ENCODE data around the gene SRCIN1. TPM values are rescaled to one million over a fixed set of nuclear protein-coding genes. Genes with fewer than 3 reads are reported as not detected.
"Not testable (repeated sequence)": the region's sequence is repeated elsewhere in the genome, so short reads cannot be mapped to it uniquely, and the experiment has no call there.

SRCIN1 gene
- total and polyA plus RNA-seq, 4 donors, result 0.38 to 0.99 (median 0.63) TPM

GRCh38 chr17:38503286-38503913 is 102.4 kb downstream of the SRCIN1 start:
- DNase-seq; ATAC-seq (ENCODE audit: low FRiP score); H3K27ac ChIP-seq (ENCODE audit: low read depth in 1 of 2, low read length in 2 of 2); H3K4me1 ChIP-seq (ENCODE audit: control insufficient read depth in 1 of 2, insufficient read depth in 2 of 2, low read length in 2 of 2); H3K27me3 ChIP-seq (ENCODE audit: control insufficient read depth in 1 of 2, insufficient read depth in 2 of 2, low read length in 1 of 2); H3K36me3 ChIP-seq (ENCODE audit: control insufficient read depth in 1 of 2, insufficient read depth in 2 of 2, low read length in 1 of 2); H3K9me3 ChIP-seq (ENCODE audit: control insufficient read depth, low read length); intact Hi-C loops (cut with DNase I); H3K4me3 ChIP-seq (ENCODE audit: low read length in 2 of 2): not testable (repeated sequence)
- 87 to 88% methylated on average over 12 to 15 of the region's 15 CpGs for WGBS, 2 donors

DNA sequence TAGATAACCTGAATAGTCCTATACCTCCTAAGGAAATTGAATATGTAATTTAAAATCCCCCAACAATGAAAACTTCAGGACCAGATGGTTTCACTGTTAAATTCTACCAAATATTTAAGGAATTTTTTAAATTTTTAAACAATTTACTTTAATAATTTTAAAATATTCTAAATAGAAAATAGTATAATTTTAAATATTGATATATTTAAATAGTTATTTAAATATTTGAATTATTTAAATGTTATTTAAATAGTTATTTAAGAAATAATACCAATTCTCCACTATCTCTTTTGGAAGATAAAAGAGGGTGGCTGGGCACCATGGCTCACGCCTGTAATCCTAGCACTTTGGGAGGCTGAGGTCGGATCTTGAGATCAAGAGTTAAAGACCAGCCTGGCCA is 104.0 kb downstream of the SRCIN1 start:
- ATAC-seq (ENCODE audit: low FRiP score); H3K4me1 ChIP-seq (ENCODE audit: control insufficient read depth in 1 of 2, insufficient read depth in 2 of 2, low read length in 2 of 2); H3K9me3 ChIP-seq (ENCODE audit: control insufficient read depth, low read length); H3K4me3 ChIP-seq (ENCODE audit: low read length in 2 of 2); H3K36me3 ChIP-seq (ENCODE audit: control insufficient read depth in 1 of 2, insufficient read depth in 2 of 2, low read length in 1 of 2); H3K27me3 ChIP-seq (ENCODE audit: control insufficient read depth in 1 of 2, insufficient read depth in 2 of 2, low read length in 1 of 2); H3K27ac ChIP-seq (ENCODE audit: low read depth in 1 of 2, low read length in 2 of 2); intact Hi-C loops (cut with DNase I); DNase-seq: not testable (repeated sequence)
- WGBS, 2 donors, result 95 to 96% methylated on average over 2 of the region's 2 CpGs

GRCh38 chr17:38499230-38499629 is 106.5 kb downstream of the SRCIN1 start:
- H3K4me1 ChIP-seq (ENCODE audit: control insufficient read depth in 1 of 2, insufficient read depth in 2 of 2, low read length in 2 of 2); DNase-seq; H3K27ac ChIP-seq (ENCODE audit: low read depth in 1 of 2, low read length in 2 of 2); H3K27me3 ChIP-seq (ENCODE audit: control insufficient read depth in 1 of 2, insufficient read depth in 2 of 2, low read length in 1 of 2); H3K9me3 ChIP-seq (ENCODE audit: control insufficient read depth, low read length); intact Hi-C loops (cut with DNase I); ATAC-seq (ENCODE audit: low FRiP score); H3K36me3 ChIP-seq (ENCODE audit: control insufficient read depth in 1 of 2, insufficient read depth in 2 of 2, low read length in 1 of 2); H3K4me3 ChIP-seq (ENCODE audit: low read length in 2 of 2): not testable (repeated sequence)
- WGBS, 2 donors, result 84 to 85% methylated on average over 10 of the region's 10 CpGs

DNA sequence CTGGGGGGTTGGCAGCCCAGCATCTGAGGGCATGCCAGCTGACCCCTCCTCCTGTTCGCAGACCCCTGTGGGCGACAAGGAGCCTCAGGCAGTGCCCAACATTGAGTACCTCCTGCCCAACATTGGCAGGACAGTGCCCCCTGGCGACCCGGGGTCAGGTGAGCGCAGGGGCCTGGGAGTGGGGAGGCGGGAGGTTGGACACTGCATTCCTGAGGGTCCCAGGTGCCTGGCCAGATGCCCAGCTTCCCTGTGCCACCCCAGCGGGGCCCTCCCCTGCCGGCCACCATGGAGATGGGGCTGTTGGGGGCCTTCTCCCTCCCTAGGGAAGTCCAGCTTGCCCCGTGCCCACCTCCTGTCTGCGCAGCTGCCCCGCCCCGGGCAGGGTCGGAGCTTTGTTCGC is 107.4 kb downstream of the SRCIN1 start:
- no peak overlapping the region for H3K4me3 ChIP-seq (ENCODE audit: low read length in 2 of 2)
- H3K27ac ChIP-seq (ENCODE audit: low read depth in 1 of 2, low read length in 2 of 2), result no peak overlapping the region
- H3K36me3 ChIP-seq (ENCODE audit: control insufficient read depth in 1 of 2, insufficient read depth in 2 of 2, low read length in 1 of 2), result peaks cover 6 to 8% of the 10 kb centered on the region in 2 donors
- H3K27me3 ChIP-seq (ENCODE audit: control insufficient read depth in 1 of 2, insufficient read depth in 2 of 2, low read length in 1 of 2), result no peaks in the 10 kb centered on the region
- 79 to 91% methylated on average over 8 to 14 of the region's 14 CpGs for WGBS, 2 donors
- intact Hi-C loops (cut with DNase I), result no loop called here
- no peaks in the 10 kb centered on the region for H3K9me3 ChIP-seq (ENCODE audit: control insufficient read depth, low read length)
- no peaks in the 10 kb centered on the region for H3K4me1 ChIP-seq (ENCODE audit: control insufficient read depth in 1 of 2, insufficient read depth in 2 of 2, low read length in 2 of 2)
- no peak for ATAC-seq (ENCODE audit: low FRiP score)
- no peak for DNase-seq

DNA sequence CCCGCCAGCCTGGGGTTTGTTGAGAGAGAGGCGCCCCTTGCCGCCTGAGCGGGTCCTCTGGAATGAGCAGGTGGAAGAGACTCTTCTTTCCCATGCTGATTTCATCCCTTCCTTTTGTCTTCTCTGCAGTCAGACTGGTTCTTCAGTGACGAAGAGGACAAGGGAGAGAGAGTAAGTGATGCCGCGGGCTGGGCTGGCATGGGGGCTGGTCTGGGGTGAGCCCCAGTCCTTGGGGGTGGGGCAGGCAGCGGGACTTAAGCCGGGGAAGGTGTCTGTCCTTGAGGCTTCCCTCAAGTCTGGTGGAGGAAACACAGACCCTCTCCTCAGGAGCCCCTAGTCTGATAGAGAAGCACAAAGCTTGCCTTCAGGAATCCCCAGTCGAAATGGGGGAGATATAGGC is 108.1 kb downstream of the SRCIN1 start:
- ATAC-seq (ENCODE audit: low FRiP score); H3K9me3 ChIP-seq (ENCODE audit: control insufficient read depth, low read length); intact Hi-C loops (cut with DNase I); H3K27me3 ChIP-seq (ENCODE audit: control insufficient read depth in 1 of 2, insufficient read depth in 2 of 2, low read length in 1 of 2); H3K27ac ChIP-seq (ENCODE audit: low read depth in 1 of 2, low read length in 2 of 2); H3K4me1 ChIP-seq (ENCODE audit: control insufficient read depth in 1 of 2, insufficient read depth in 2 of 2, low read length in 2 of 2); DNase-seq; H3K36me3 ChIP-seq (ENCODE audit: control insufficient read depth in 1 of 2, insufficient read depth in 2 of 2, low read length in 1 of 2); H3K4me3 ChIP-seq (ENCODE audit: low read length in 2 of 2): not testable (repeated sequence)
- 90 to 93% methylated on average over 10 of the region's 10 CpGs for WGBS, 2 donors

DNA sequence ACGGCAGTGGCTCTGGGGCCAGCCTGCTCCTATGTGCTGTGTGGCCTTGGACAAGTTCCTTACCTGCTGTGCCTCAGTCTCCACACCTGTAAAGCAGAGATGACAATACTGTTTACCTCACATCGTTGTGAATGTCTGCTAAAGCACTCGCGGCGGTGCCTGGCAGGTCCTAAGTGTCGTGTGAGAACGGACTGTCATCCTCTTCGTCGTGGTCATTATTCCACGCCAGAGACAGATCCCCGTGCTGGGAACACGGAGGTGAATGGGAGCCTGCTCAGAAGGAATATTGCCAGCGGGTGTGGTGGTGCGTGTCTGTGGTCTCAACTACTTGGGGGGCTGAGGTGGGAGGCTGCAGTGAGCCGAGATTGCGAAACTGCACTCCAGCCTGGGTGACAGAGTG is 111.6 kb downstream of the SRCIN1 start:
- ATAC-seq (ENCODE audit: low FRiP score); H3K27me3 ChIP-seq (ENCODE audit: control insufficient read depth in 1 of 2, insufficient read depth in 2 of 2, low read length in 1 of 2); H3K9me3 ChIP-seq (ENCODE audit: control insufficient read depth, low read length); intact Hi-C loops (cut with DNase I); H3K4me3 ChIP-seq (ENCODE audit: low read length in 2 of 2); H3K4me1 ChIP-seq (ENCODE audit: control insufficient read depth in 1 of 2, insufficient read depth in 2 of 2, low read length in 2 of 2); DNase-seq; H3K36me3 ChIP-seq (ENCODE audit: control insufficient read depth in 1 of 2, insufficient read depth in 2 of 2, low read length in 1 of 2); H3K27ac ChIP-seq (ENCODE audit: low read depth in 1 of 2, low read length in 2 of 2): not testable (repeated sequence)
- WGBS, 2 donors, result 90 to 91% methylated on average over 14 to 16 of the region's 16 CpGs

DNA sequence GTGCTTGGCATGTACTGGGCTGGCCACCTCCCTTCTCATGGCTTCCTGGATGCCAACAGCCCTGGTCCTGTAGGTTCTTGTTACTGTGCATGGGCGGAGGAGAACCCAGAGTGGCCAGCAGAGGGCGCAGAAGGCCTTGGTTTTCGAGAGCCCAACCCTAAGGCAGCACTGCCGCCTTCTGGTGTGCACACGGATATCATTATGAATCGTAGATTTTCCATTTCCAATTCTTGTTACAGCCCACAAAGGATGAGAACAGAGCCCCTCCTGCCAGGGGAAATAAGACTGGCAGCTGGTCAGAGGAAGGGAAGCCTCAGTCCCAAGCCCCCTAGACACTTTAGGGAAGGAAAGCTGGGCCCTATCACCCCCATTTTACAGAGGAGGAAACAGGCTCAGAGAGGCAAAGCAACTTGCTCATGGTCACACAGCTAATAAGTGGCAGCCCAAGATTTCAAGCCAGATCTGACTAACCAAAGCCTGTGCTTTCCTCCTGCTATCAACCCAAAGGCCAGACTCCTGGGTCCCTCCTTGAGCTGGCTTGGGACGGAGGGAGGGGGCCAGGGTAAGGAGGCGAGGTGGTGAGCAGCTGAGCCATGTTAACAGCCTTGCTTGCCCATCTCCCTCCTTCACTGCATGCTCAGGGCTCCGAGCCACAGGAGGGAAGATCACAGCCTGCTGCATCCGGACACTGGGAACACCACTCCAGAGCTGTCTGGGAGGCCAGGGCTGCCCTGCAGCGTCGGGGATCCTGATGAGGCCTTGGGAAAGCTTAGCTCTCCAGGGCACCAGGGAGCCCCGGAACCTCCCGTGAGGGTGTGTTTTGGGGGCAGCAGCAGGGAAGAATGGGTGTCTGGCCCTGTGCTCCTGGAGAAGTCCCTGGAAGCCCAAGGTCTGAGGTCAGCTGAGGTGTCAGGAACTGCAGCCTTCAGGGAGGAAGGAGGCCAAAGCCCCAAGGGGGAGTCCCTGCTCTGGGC is 113.4 kb downstream of the SRCIN1 start:
- ATAC-seq (ENCODE audit: low FRiP score); H3K9me3 ChIP-seq (ENCODE audit: control insufficient read depth, low read length); H3K4me3 ChIP-seq (ENCODE audit: low read length in 2 of 2); H3K4me1 ChIP-seq (ENCODE audit: control insufficient read depth in 1 of 2, insufficient read depth in 2 of 2, low read length in 2 of 2); H3K27me3 ChIP-seq (ENCODE audit: control insufficient read depth in 1 of 2, insufficient read depth in 2 of 2, low read length in 1 of 2); H3K36me3 ChIP-seq (ENCODE audit: control insufficient read depth in 1 of 2, insufficient read depth in 2 of 2, low read length in 1 of 2); H3K27ac ChIP-seq (ENCODE audit: low read depth in 1 of 2, low read length in 2 of 2); intact Hi-C loops (cut with DNase I): not testable (repeated sequence)
- DNase-seq, result peak; percentile 95 to 98
- WGBS, 2 donors, result 51 to 54% methylated on average over 14 of the region's 14 CpGs

GRCh38 chr17:38491346-38492066 is 114.2 kb downstream of the SRCIN1 start:
- DNase-seq, result not testable (repeated sequence)

More at GRCh38 chr17:38491346-38492066, 114.2 kb downstream of the SRCIN1 start:
- intact Hi-C loops (cut with DNase I); H3K9me3 ChIP-seq (ENCODE audit: control insufficient read depth, low read length); H3K4me3 ChIP-seq (ENCODE audit: low read length in 2 of 2); ATAC-seq (ENCODE audit: low FRiP score); H3K27me3 ChIP-seq (ENCODE audit: control insufficient read depth in 1 of 2, insufficient read depth in 2 of 2, low read length in 1 of 2); H3K36me3 ChIP-seq (ENCODE audit: control insufficient read depth in 1 of 2, insufficient read depth in 2 of 2, low read length in 1 of 2); H3K4me1 ChIP-seq (ENCODE audit: control insufficient read depth in 1 of 2, insufficient read depth in 2 of 2, low read length in 2 of 2); H3K27ac ChIP-seq (ENCODE audit: low read depth in 1 of 2, low read length in 2 of 2): not testable (repeated sequence)
- 80 to 82% methylated on average over 19 of the region's 19 CpGs for WGBS, 2 donors

Measured in aorta (tissue), 5 donors.